HepG2 (cell line): ENCODE data around the gene LY6G5B. TPM values are rescaled to one million over a fixed set of nuclear protein-coding genes. Genes with fewer than 3 reads are reported as not detected.
A peak's percentile ranks its signal among the peaks of the same experiment; 100 is the strongest.

Experiments used
- ATAC-seq: fragments of 200-7000 bp; cut with Tn5 transposase; 3 replicates; pipeline ENCODE4 v1.9.1; 2020; ENCODE audit warnings: mild to moderate bottlenecking, moderate library complexity
- BruUV-seq: library from RNA; stranded (reverse); fragments of 400-500 nt; replicated peaks from 2 replicates; lab custom pipeline; 2021; lab: Mats Ljungman, UMichigan
- CTCF ChIA-PET: fragments of 300-600 bp; formaldehyde crosslinking; extraction: SDS; loops from one replicate; lab custom pipeline; 2021; ENCODE audit warnings: low total read pairs, inconsistent platforms, low intra/inter-chr PET ratio; lab: Yijun Ruan, JAX
- POLR2A ChIA-PET: fragments of 350-600 bp; sonication (Branson Sonifier 250); formaldehyde crosslinking; loops from one replicate; lab custom pipeline; 2020; ENCODE audit warnings: antibody characterized with exemption, inconsistent platforms; lab: Yijun Ruan, JAX
- DNase-seq: peaks from one replicate; pipeline ENCODE4 v3.0.0-alpha.2; 2015; ENCODE audit warnings: low spot score
- FAIRE-seq: peaks from 3 replicates; lab custom pipeline; 2011; peaks lifted over from hg19 to GRCh38; lab: Jason Lieb, UNC
- H2AFZ ChIP-seq: one replicate; pipeline ENCODE4 v1.6.1; 2011; ENCODE audit warnings: low read length, inconsistent platforms
- H3K27ac ChIP-seq: fragments of 300-600 bp; 3 replicates; pipeline ENCODE4 v1.8.0; 2011; ENCODE audit warnings: mixed run types, mild to moderate bottlenecking, mixed read lengths, low read length, inconsistent platforms; ENCODE audit not compliant: insufficient read depth; ENCODE audit errors: extremely low read length
- H3K27me3 ChIP-seq, 2 experiments: fragments of 200-600 bp in 1 of 2; 2 replicates in 1 of 2; 3 replicates in 1 of 2; pipeline versions ENCODE4 v1.6.0 to v1.8.0; 2011; ENCODE audit warnings: low read length in 2 of 2, mild to moderate bottlenecking in 2 of 2, moderate library complexity in 2 of 2, inconsistent platforms in 1 of 2; ENCODE audit not compliant: insufficient read depth in 2 of 2, control insufficient read depth in 1 of 2
- H3K36me3 ChIP-seq, 2 experiments: fragments of 200-600 bp in 1 of 2; replicated peaks in 1 of 2; 2 replicates in 1 of 2; 3 replicates in 1 of 2; pipeline versions ENCODE4 v1.5.1 to v1.8.0; 2011; ENCODE audit warnings: low read length in 2 of 2, inconsistent platforms in 1 of 2; ENCODE audit not compliant: insufficient read depth in 2 of 2, control insufficient read depth in 1 of 2
- H3K4me1 ChIP-seq: 2 replicates; pipeline ENCODE4 v1.5.1; 2012; ENCODE audit warnings: low read length, inconsistent platforms; ENCODE audit not compliant: insufficient read depth
- H3K4me2 ChIP-seq: 2 replicates; pipeline ENCODE4 v1.6.0; 2011; ENCODE audit warnings: low read depth, low read length, inconsistent platforms
- H3K4me3 ChIP-seq, 3 experiments: fragments of 200-600 bp in 1 of 3; sonication (generic), shearing (Covaris generic) in 1 of 3; replicated peaks in 1 of 3; 2 replicates each; pipeline ENCODE4 v1.5.1; 2011 to 2016; ENCODE audit warnings: low read length in 3 of 3, inconsistent platforms in 2 of 3, low read depth in 2 of 3, mild to moderate bottlenecking in 2 of 3, control low read depth in 1 of 3, mixed read lengths in 1 of 3; ENCODE audit not compliant: insufficient read depth in 1 of 3
- H3K79me2 ChIP-seq: one replicate; pipeline ENCODE4 v1.6.1; 2011; ENCODE audit warnings: low read length, inconsistent platforms; ENCODE audit not compliant: insufficient read depth
- H3K9ac ChIP-seq: 2 replicates; pipeline ENCODE4 v1.6.0; 2011; ENCODE audit warnings: mild to moderate bottlenecking, low read depth, low read length, inconsistent platforms; ENCODE audit not compliant: insufficient read depth
- H3K9me3 ChIP-seq: 2 replicates; pipeline ENCODE4 v1.5.1; 2012; ENCODE audit warnings: mild to moderate bottlenecking, low read length
- H4K20me1 ChIP-seq: 2 replicates; pipeline ENCODE4 v1.6.0; 2011; ENCODE audit warnings: inconsistent platforms, mild to moderate bottlenecking, low read length, moderate library complexity; ENCODE audit not compliant: insufficient read depth
- ARNTL ChIP-seq: sonication (generic); formaldehyde crosslinking; IDR thresholded peaks from 2 replicates; pipeline ENCODE4 v1.4.0; 2020; ENCODE audit warnings: mild to moderate bottlenecking, missing genetic modification reagents
- ATF4 ChIP-seq, 2 experiments: fragments of 450-650 bp in 1 of 2; sonication (generic) in 1 of 2; formaldehyde crosslinking; IDR thresholded peaks; 2 replicates each; pipeline versions ENCODE4 v1.5.0 to v1.8.0; 2020 to 2022; ENCODE audit warnings: mild to moderate bottlenecking in 1 of 2, missing genetic modification reagents in 1 of 2
- CBX5 ChIP-seq: sonication (generic); formaldehyde crosslinking; IDR thresholded peaks from 2 replicates; pipeline ENCODE4 v1.4.0; 2020; ENCODE audit warnings: missing genetic modification reagents, borderline replicate concordance
- CC2D1A ChIP-seq: sonication (generic); formaldehyde crosslinking; IDR thresholded peaks from 2 replicates; pipeline ENCODE4 v1.8.1; 2023; ENCODE audit warnings: mild to moderate bottlenecking, missing genetic modification reagents
- DMAP1 ChIP-seq: IDR thresholded peaks from 2 replicates; pipeline ENCODE4 v1.6.1; 2016
- EP300 ChIP-seq, 3 experiments: sonication (generic) in 1 of 3; formaldehyde crosslinking in 1 of 3; IDR thresholded peaks; 2 replicates each; pipeline versions ENCODE4 v1.5.1 to v1.6.1; 2011 to 2020; ENCODE audit warnings: low read depth in 2 of 3, low read length in 2 of 3, borderline replicate concordance in 1 of 3, improper control_type of control experiment in 1 of 3, mild to moderate bottlenecking in 1 of 3, missing genetic modification reagents in 1 of 3, moderate library complexity in 1 of 3
- FOXJ3 ChIP-seq: sonication (generic); formaldehyde crosslinking; IDR thresholded peaks from 2 replicates; pipeline ENCODE4 v1.4.0; 2020; ENCODE audit warnings: missing genetic modification reagents, mild to moderate bottlenecking, borderline replicate concordance
- NCOA2 ChIP-seq: sonication (generic); formaldehyde crosslinking; IDR thresholded peaks from 2 replicates; pipeline ENCODE4 v1.8.0; 2022; ENCODE audit warnings: inconsistent platforms
- PITX1 ChIP-seq: sonication (generic); formaldehyde crosslinking; IDR thresholded peaks from 2 replicates; pipeline ENCODE4 v1.5.1; 2020; ENCODE audit warnings: mild to moderate bottlenecking, missing genetic modification reagents
- POLR2AphosphoS2 ChIP-seq: IDR thresholded peaks from 2 replicates; pipeline ENCODE4 v1.6.1; 2011; ENCODE audit warnings: low read depth, low read length, improper control_type of control experiment
- SMAD3 ChIP-seq: sonication (generic); formaldehyde crosslinking; IDR thresholded peaks from 2 replicates; pipeline ENCODE4 v1.4.0; 2020; ENCODE audit warnings: missing genetic modification reagents
- ZBTB7B ChIP-seq: sonication (generic); formaldehyde crosslinking; IDR thresholded peaks from 2 replicates; pipeline ENCODE4 v1.4.0; 2020; ENCODE audit warnings: missing genetic modification reagents
- ZNF160 ChIP-seq: sonication (generic); formaldehyde crosslinking; IDR thresholded peaks from 2 replicates; pipeline ENCODE4 v1.8.0; 2022; ENCODE audit warnings: mild to moderate bottlenecking, inconsistent platforms, missing genetic modification reagents
- ZNF276 ChIP-seq: sonication (generic); formaldehyde crosslinking; IDR thresholded peaks from 2 replicates; pipeline ENCODE4 v1.4.0; 2020; ENCODE audit warnings: mild to moderate bottlenecking, low read depth, missing genetic modification reagents
- ZNF354B ChIP-seq: sonication (generic); formaldehyde crosslinking; IDR thresholded peaks from 2 replicates; pipeline ENCODE4 v1.8.0; 2022; ENCODE audit warnings: mild to moderate bottlenecking, missing genetic modification reagents
- ZNF382 ChIP-seq: sonication (generic); formaldehyde crosslinking; IDR thresholded peaks from 2 replicates; pipeline ENCODE4 v1.5.0; 2020; ENCODE audit warnings: missing genetic modification reagents, mild to moderate bottlenecking, borderline replicate concordance
- ZNF615 ChIP-seq: sonication (generic); formaldehyde crosslinking; IDR thresholded peaks from 2 replicates; pipeline ENCODE4 v1.5.0; 2020; ENCODE audit warnings: mild to moderate bottlenecking, missing genetic modification reagents, borderline replicate concordance
- ZNF670 ChIP-seq: sonication (generic); formaldehyde crosslinking; IDR thresholded peaks from 2 replicates; pipeline ENCODE4 v1.8.0; 2022; ENCODE audit warnings: mild to moderate bottlenecking, missing genetic modification reagents, borderline replicate concordance
- ZNF672 ChIP-seq: sonication (generic); formaldehyde crosslinking; IDR thresholded peaks from 2 replicates; pipeline ENCODE4 v1.8.1; 2022; ENCODE audit warnings: missing genetic modification reagents
- ZNF713 ChIP-seq: sonication (generic); formaldehyde crosslinking; IDR thresholded peaks from 2 replicates; pipeline ENCODE4 v1.4.0; 2020; ENCODE audit warnings: mild to moderate bottlenecking, missing genetic modification reagents
- WGBS: methylation state at CpG from one replicate; pipeline ENCODE4 v1.1.6; 2017; ENCODE audit warnings: low lambda C conversion rate; 5-methylcytosine and 5-hydroxymethylcytosine counted together
- in situ Hi-C: cut with HindIII; loops from 2 replicates; pipeline ENCODE4 v1.10.0; 2017; ENCODE audit warnings: low pct_unique_long_range_greater_than_20kb; ENCODE audit not compliant: extremely low pct_ligation_motif_present
- intact Hi-C: fragments of 100-400 bp; cut with micrococcal nuclease; formaldehyde crosslinking; loops from one replicate; pipeline ENCODE4 v1.10.0; 2022; ENCODE audit not compliant: unreplicated experiment
- polyA plus RNA-seq, 8 experiments: library from polyadenylated mRNA; depleted of rRNA in 3 of 8; stranded (reverse) in 7 of 8; unstranded in 1 of 8; fragments of >200 nt; fragmentation: Illumina TruSeq in 4 of 8; extraction: Trizol in 4 of 8; gene quantifications; 2 replicates each; pipeline versions ENCODE4 v1.2.1 to v1.2.3, GENCODE V29; 2011 to 2016; ENCODE audit warnings: low read depth in 4 of 8, missing spikeins in 1 of 8, mixed read lengths in 1 of 8; ENCODE audit not compliant: insufficient read depth in 1 of 8
- total RNA-seq, 5 experiments: library from RNA; depleted of rRNA; stranded (reverse); fragments of >200 nt; fragmentation: Illumina TruSeq; extraction: Trizol; gene quantifications; 2 replicates each; pipeline ENCODE4 v1.2.3, GENCODE V29; 2016; ENCODE audit warnings: low read depth in 1 of 5
- TF ChIP-seq, protein P1 (sequence below): IDR thresholded peaks from 2 replicates; pipeline ENCODE4 v1.6.1; 2016; ENCODE audit warnings: mild to moderate bottlenecking, missing biosample characterization, missing genetic modification reagents

Gene LY6G5B
- total and polyA plus RNA-seq, 2 of the 13 experiments (the other 11 are each of a cell fraction or from before 2014, with no cell fraction given) = 7.8 to 15.7 TPM

GRCh38 chr6:31654574-31655348 lies 15.0 kb upstream of the LY6G5B start:
- peak; percentile 60 for DNase-seq
- in situ Hi-C loops (no loop called here), intact Hi-C loops (loop anchor here (10.0 kb wide), 1 partner anchor 110 kb away; the partner anchor contains the start of genes ATP6V1G2, DDX39B and NFKBIL1)
- ChIA-PET CTCF (no interaction called here), POLR2A (interaction anchor here (0.9 to 8.0 kb wide), 43 partner anchors 9 to 475 kb away, joined by 3 to 438 read pairs (median 6); partner anchors contain the start of genes ABHD16A, AIF1, ATP6V1G2 and C2)
- Histone ChIP-seq H3K9ac (peak overlapping the region; percentile 69), H3K27ac (peak overlapping the region; percentile 96), H4K20me1 (peaks cover 17% of the 10 kb centered on the region; the same call in 1 of the 2 replicates), H3K4me1 (peaks cover 81% of the 10 kb centered on the region), H3K4me2 (peak overlapping the region; percentile 100), H3K79me2 (peaks cover 66% of the 10 kb centered on the region), H3K27me3 (no peaks in the 10 kb centered on the region; a peak in 2 of 5 replicates), H3K4me3 (peak overlapping the region; percentile 41 to 78 (median 44)), H3K9me3 (no peaks in the 10 kb centered on the region), H3K36me3 (peaks cover 6 to 24% of the 10 kb centered on the region in 2 experiments), H2AFZ (no peak overlapping the region)
- FAIRE-seq = no peak
- BruUV-seq = no TSS peak
- ATAC-seq = no peak
- 16% methylated on average over 8 of the region's 8 CpGs for WGBS
- TF ChIP-seq ZNF276 = 0 out of 2 replicates have a peak, but pooled peaks have one; percentile 47
- no peak for TF ChIP-seq ZNF382 (CRISPR knock-in tag)
- TF ChIP-seq PITX1 = no peak
- no peak for TF ChIP-seq FOXJ3 (CRISPR knock-in tag)
- TF ChIP-seq DMAP1 (CRISPR knock-in tag) = no peak
- no peak for TF ChIP-seq SMAD3 (CRISPR knock-in tag)
- 0 out of 4 replicates have a peak, but pooled peaks of 1 of the 2 experiments have one; percentile 2 for TF ChIP-seq ATF4 (CRISPR knock-in tag; IDR thresholded peaks at IDR 0.05)
- TF ChIP-seq ZNF160 (CRISPR knock-in tag) = no peak
- 0 out of 4 replicates have a peak, but pooled peaks of 1 of the 2 experiments have one; percentile 30 for TF ChIP-seq EP300 (IDR thresholded peaks at IDR 0.05; ENCODE audit: low read depth in 2 of 2, low read length in 2 of 2)
- no peak for TF ChIP-seq EP300 (CRISPR knock-in tag; IDR thresholded peaks at IDR 0.05; ENCODE audit: borderline replicate concordance)
- 0 out of 2 replicates have a peak, but pooled peaks have one; percentile 15 for TF ChIP-seq CC2D1A (CRISPR knock-in tag)
- no peak for TF ChIP-seq POLR2AphosphoS2
- TF ChIP-seq NCOA2 (CRISPR knock-in tag) = no peak; the same call in 1 of the 2 replicates
- 0 out of 2 replicates have a peak, but pooled peaks have one; percentile 7 for TF ChIP-seq ZNF670 (CRISPR knock-in tag)
- TF ChIP-seq, protein P1, sequence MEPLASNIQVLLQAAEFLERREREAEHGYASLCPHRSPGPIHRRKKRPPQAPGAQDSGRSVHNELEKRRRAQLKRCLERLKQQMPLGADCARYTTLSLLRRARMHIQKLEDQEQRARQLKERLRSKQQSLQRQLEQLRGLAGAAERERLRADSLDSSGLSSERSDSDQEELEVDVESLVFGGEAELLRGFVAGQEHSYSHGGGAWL (CRISPR knock-in tag) = no peak
- no peak for TF ChIP-seq ZNF672 (CRISPR knock-in tag)
- 0 out of 2 replicates have a peak, but pooled peaks have one; percentile 40 for TF ChIP-seq ZNF354B (CRISPR knock-in tag)
- TF ChIP-seq ZNF713 (CRISPR knock-in tag) = no peak
- TF ChIP-seq CBX5 = no peak
- TF ChIP-seq ARNTL = 0 out of 2 replicates have a peak, but pooled peaks have one; percentile 4
- no peak for TF ChIP-seq ZBTB7B
- no peak for TF ChIP-seq ZNF615
